ENCODE results near the gene KCNIP2. TPM values are rescaled to one million over a fixed set of nuclear protein-coding genes. Genes with fewer than 3 reads are reported as not detected.
A peak's percentile ranks its signal among the peaks of the same experiment; 100 is the strongest.

KCNIP2 gene
- total RNA-seq, 2 experiments from 2014 or later, result 3.5 to 4.5 TPM

DNA sequence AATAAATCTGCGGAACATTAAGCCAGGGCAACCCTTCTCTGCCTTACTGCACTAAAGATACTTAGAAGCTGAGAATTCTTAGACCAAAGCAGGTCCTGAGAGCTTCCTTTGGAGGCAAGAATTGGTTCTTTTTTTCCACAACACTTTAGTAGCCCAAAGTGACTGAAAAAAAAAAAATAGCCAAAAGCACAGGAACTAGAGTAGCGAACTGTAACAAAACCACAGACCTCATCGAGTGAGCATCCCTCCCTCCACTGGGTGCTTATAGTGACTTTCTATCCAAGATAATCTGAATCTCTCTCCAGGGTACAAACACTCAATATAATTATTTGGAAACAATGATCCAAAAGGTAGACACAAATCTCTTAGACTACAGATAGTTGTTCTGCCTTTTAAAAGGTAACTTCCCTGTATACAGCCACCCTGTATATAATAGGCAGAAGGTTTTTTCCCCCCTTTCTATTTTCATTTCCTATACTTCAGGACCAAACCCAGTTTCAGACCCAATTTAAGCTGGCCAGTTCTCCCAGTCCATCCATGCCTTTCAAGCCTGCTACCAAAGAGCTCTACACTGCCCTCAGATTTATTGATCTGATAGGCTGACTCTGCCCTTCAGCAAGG lies 31.6 kb upstream of the KCNIP2 start:
- Mint-ChIP-seq H3K27ac (no peak overlapping the region), H3K27me3 (no peaks in the 10 kb centered on the region), H3K4me3 (no peak overlapping the region), H3K4me1 (peaks cover 19% of the 10 kb centered on the region), H3K36me3 (ENCODE audit: low read depth) (no peaks in the 10 kb centered on the region), H3K9me3 (no peaks in the 10 kb centered on the region)
- POLR2A ChIA-PET, result no interaction called here
- CTCF ChIA-PET, result interaction anchor here (0.5 to 1.7 kb wide), 5 partner anchors 13 to 106 kb away, joined by 3 to 4 read pairs (median 4); no protein-coding TSS in a partner anchor
- DNase-seq, result no peak

DNA sequence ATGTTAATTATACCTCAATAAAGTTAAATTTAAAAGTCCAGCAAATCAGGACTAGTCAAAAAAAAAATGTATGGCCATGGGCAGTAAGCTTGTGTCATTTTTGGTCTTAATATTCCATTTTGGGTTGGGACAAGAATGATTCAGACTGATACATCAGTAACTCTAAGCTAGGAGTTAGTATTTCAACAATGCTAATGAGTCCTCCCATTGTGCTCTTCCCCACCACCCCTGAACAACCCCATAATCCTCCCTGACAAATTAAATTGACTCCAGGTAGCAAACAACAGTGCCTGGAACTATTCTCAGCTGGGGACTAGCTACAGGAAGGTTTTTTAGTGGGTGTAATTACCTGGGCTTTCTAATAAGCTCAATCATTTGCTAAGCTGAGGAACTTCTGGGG lies 30.7 kb upstream of the KCNIP2 start:
- Mint-ChIP-seq H3K4me3 (no peak overlapping the region), H3K9me3 (no peaks in the 10 kb centered on the region), H3K36me3 (ENCODE audit: low read depth) (no peaks in the 10 kb centered on the region), H3K27me3 (no peaks in the 10 kb centered on the region), H3K27ac (no peak overlapping the region), H3K4me1 (peaks cover 19% of the 10 kb centered on the region)
- no peak for DNase-seq
- ChIA-PET CTCF (interaction anchor here (1.1 to 1.7 kb wide), 3 partner anchors 14 to 33 kb away, joined by 4 read pairs; no protein-coding TSS in a partner anchor), POLR2A (no interaction called here)

DNA sequence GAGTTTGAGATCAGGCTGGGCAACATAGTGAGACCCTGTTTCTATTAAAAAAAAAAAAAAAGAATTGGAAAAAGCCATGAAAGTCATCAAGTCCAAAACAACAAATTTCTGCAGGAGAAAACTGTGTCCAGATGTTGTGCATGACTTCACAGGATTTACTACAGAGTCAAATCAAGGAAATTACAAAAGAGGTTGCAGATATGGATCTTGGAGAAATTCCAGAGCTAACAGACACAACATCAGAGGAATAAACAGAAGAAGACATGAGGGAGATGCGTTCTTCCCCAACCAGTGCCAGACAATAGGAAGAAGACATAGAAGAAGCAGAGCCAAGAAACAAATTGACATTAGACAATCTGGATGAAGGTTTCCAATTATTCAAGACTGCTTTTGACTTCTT lies 24.3 kb upstream of the KCNIP2 start:
- H3K4me3 Mint-ChIP-seq, result no peak overlapping the region
- CTCF ChIA-PET, result no interaction called here
- no peaks in the 10 kb centered on the region for H3K4me1 Mint-ChIP-seq
- DNase-seq, result no peak
- peaks cover 20% of the 10 kb centered on the region for H3K36me3 Mint-ChIP-seq (ENCODE audit: low read depth)
- POLR2A ChIA-PET, result no interaction called here
- no peaks in the 10 kb centered on the region for H3K9me3 Mint-ChIP-seq
- H3K27ac Mint-ChIP-seq, result no peak overlapping the region
- no peaks in the 10 kb centered on the region for H3K27me3 Mint-ChIP-seq

DNA sequence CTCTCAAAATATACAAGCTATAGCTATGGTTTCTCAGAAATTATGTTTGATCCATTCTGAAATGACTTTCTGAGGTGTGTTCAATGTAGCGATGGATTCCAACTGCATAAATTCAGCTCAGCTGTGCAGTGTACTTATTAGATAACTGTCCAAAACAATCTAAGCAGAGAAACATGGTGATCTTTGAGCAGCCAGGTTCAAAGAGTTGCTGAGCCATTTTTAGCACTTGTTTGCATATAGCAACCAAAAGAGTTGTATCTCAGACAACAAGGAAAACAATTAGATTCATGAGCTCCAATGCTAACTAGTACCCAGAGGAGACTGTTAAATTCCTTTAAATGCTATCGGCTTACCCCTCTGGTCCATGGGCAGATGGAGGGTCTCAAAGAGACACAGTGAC lies 15.9 kb upstream of the KCNIP2 start:
- peak overlapping the region; percentile 68 for H3K27ac Mint-ChIP-seq
- DNase-seq, result no peak
- no peak overlapping the region for H3K4me3 Mint-ChIP-seq
- POLR2A ChIA-PET, result interaction anchor here (0.6 kb wide), 1 partner anchor 1058 kb away, joined by 4 read pairs; no protein-coding TSS in a partner anchor
- peaks cover 23% of the 10 kb centered on the region for H3K4me1 Mint-ChIP-seq
- no peaks in the 10 kb centered on the region for H3K27me3 Mint-ChIP-seq
- CTCF ChIA-PET, result interaction anchor here (0.6 to 2.6 kb wide), 6 partner anchors 10 to 1085 kb away, joined by 3 to 9 read pairs (median 4); no protein-coding TSS in a partner anchor
- H3K36me3 Mint-ChIP-seq (ENCODE audit: low read depth), result peaks cover 29% of the 10 kb centered on the region
- peaks cover 17% of the 10 kb centered on the region for H3K9me3 Mint-ChIP-seq

DNA sequence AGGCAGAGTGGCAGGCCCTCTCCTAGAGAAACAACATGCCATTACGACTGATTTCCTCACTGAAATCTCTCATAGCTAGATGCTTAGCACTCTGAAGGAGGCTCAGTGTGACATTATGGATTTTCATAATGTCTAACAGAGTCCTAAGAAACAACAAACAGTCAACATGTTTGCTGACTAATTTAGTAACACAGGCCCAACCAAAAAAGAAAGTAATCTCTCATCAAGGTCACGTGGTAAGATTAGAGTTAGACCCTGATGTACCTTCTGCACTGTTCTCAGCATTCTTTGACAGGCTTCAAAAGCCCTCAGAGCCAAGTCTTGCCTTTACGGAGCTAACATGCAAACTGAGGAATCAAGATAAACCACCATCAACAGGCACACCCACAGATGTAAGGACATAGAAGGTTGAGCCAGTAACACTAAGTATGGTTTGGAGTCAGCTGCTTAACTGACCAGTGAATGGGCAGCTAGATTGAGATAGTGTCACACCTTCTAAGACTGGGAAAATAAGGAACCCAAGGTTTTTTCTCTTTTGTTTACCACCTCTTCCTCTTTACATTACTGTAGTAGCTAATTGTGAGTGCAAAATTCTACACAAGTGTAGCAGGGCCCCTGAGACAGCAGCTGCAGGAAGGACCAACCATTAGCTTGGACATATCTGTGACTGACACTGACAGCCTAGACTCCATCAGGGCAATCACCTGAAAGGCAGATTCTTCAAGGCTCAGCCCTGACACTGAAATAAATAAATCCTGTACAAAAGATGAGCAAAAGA lies 15.3 kb upstream of the KCNIP2 start:
- ChIA-PET POLR2A (interaction anchor here (0.6 kb wide), 1 partner anchor 1059 kb away, joined by 4 read pairs; no protein-coding TSS in a partner anchor), CTCF (interaction anchor here (0.7 to 2.6 kb wide), 9 partner anchors 10 to 31 kb away, joined by 3 to 9 read pairs (median 3); partner anchors contain the start of gene KCNIP2)
- peaks cover 23% of the 10 kb centered on the region for H3K4me1 Mint-ChIP-seq
- H3K27me3 Mint-ChIP-seq, result no peaks in the 10 kb centered on the region
- peaks cover 17% of the 10 kb centered on the region for H3K9me3 Mint-ChIP-seq
- peak overlapping the region; percentile 31 for H3K27ac Mint-ChIP-seq
- no peak overlapping the region for H3K4me3 Mint-ChIP-seq
- DNase-seq, result no peak
- H3K36me3 Mint-ChIP-seq (ENCODE audit: low read depth), result peaks cover 23% of the 10 kb centered on the region

DNA sequence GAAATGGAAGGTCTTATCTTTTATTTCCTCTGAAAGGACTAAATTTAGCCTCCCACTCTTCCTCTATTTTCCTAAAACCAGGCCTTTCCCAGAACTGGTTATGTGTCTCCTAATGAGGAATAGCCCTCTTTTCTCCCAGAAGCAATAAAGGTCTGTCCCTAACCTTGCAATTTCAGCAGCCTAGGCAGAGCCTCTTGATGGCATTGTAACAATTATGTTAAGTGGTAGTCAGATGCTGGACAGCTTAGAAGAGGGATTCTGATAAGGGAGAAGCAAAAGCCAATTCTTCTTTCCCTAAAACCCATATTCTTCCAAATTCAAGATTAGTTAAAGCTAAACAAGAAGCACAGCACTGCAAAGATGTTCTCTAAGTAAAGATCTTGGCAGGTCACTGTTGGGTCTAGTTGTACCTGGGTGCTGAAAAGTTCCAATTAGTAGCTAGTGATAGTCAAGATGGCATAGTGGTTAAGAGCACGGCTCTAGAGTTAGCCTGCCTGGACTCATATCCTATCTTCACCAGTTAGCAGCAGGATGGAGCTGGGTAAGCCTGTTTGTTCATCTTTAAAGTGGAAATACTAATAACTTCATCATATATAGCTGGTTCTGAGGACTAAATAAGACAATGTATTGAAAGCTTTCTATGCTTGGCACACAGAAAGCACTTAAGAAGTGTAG lies 14.3 kb upstream of the KCNIP2 start:
- Mint-ChIP-seq H3K36me3 (ENCODE audit: low read depth) (peaks cover 22% of the 10 kb centered on the region), H3K27me3 (no peaks in the 10 kb centered on the region)
- POLR2A ChIA-PET, result no interaction called here

DNA sequence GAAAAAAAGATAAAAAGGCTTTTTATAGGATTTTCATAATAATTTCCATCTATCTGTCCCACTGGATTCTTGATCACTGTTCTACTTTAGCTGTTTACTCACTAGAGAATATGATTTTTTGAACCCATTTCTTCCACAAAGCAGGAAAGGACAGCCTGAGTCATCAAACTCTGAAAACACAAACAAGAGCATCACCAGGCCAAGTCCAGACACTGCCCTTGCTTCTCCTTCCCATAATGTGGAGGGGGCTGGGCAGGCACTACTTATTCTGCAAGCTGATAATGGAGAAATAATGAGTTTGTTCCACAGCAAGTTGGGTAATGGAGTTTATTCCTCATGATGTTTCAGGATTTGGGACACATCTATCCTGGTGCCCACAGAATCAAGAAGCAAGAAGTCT lies 13.0 kb upstream of the KCNIP2 start:
- DNase-seq, result no peak
- Mint-ChIP-seq H3K27ac (no peak overlapping the region), H3K36me3 (ENCODE audit: low read depth) (peaks cover 15% of the 10 kb centered on the region), H3K27me3 (no peaks in the 10 kb centered on the region), H3K4me3 (no peak overlapping the region), H3K4me1 (peaks cover 23% of the 10 kb centered on the region), H3K9me3 (peaks cover 17% of the 10 kb centered on the region)
- CTCF ChIA-PET, result interaction anchor here (0.6 to 0.7 kb wide), 2 partner anchors 115 to 611 kb away, joined by 3 to 4 read pairs; no protein-coding TSS in a partner anchor
- POLR2A ChIA-PET, result no interaction called here

More for the DNA sequence above, 14.3 kb upstream of the KCNIP2 start:
- Mint-ChIP-seq H3K27ac (no peak overlapping the region), H3K9me3 (peaks cover 17% of the 10 kb centered on the region), H3K4me3 (no peak overlapping the region), H3K4me1 (peaks cover 23% of the 10 kb centered on the region)
- CTCF ChIA-PET, result interaction anchor here (0.6 to 1.7 kb wide), 7 partner anchors 9 to 30 kb away, joined by 3 to 9 read pairs (median 3); partner anchors contain the start of gene KCNIP2
- no peak for DNase-seq

DNA sequence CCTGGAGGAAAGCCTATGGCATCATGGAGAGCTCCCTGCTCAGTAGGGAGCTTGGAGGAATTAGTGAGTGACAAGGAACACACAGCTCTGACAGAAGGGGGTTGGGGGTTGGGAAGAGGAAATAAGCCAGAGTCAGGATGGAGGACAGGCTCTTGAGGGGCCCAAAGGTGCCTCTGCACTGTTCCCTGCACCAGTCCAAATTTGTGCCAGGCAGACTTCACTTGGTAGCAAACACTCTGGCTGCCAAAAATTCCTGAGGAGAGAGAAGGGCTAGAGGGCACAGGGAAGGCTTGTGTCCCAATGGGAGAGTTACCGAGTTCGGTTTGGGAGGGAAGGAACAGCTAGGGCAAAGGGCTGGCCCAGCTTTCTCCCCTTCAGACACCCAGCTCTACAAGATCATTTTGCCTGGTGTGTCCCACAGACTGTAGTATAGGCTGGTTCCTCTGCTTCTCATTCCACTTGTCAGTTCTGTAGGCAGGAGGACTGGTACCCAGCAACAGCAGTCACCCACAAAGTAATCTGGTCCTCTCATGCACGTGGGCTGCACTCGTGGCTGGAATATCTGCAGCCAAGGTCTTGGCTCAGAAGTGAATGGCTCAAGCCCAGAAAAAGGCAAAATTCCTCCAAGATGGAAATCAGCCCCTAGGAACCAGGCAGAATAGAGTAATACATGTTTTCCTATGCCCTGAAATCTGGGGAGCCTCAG lies 8.0 kb upstream of the KCNIP2 start:
- ChIA-PET POLR2A (no interaction called here), CTCF (interaction anchor here (0.9 to 4.4 kb wide), 2 partner anchors 11 to 18 kb away, joined by 3 to 35 read pairs; no protein-coding TSS in a partner anchor)
- H3K27ac Mint-ChIP-seq, result no peak overlapping the region
- no peaks in the 10 kb centered on the region for H3K9me3 Mint-ChIP-seq
- H3K4me3 Mint-ChIP-seq, result no peak overlapping the region
- H3K36me3 Mint-ChIP-seq (ENCODE audit: low read depth), result no peaks in the 10 kb centered on the region
- no peaks in the 10 kb centered on the region for H3K4me1 Mint-ChIP-seq
- DNase-seq, result no peak
- no peaks in the 10 kb centered on the region for H3K27me3 Mint-ChIP-seq

DNA sequence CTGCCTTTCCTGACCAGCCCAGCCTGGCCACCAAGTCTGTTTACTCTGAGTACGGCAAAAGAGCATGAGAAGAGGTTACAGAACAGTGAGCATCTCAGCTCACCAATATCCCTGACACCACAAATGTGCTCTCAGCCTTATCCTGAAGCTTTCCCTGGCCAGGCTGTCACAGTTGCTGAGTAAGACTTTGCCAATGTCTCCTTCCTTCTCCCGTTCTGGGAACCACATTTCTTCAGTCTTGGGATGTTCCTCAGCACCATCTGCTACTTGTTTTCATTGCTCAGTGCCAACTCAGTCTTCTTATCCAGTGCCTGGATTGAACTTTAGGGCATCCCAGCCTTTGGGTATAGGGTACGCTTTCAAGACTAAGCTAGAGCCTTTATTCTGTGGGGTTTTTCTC lies 7.1 kb upstream of the KCNIP2 start:
- no peaks in the 10 kb centered on the region for H3K4me1 Mint-ChIP-seq
- CTCF ChIA-PET, result interaction anchor here (1.1 to 4.4 kb wide), 2 partner anchors 10 to 222 kb away, joined by 4 to 35 read pairs; no protein-coding TSS in a partner anchor
- no peak overlapping the region for H3K4me3 Mint-ChIP-seq
- no peaks in the 10 kb centered on the region for H3K27me3 Mint-ChIP-seq
- no peaks in the 10 kb centered on the region for H3K36me3 Mint-ChIP-seq (ENCODE audit: low read depth)
- POLR2A ChIA-PET, result no interaction called here
- no peaks in the 10 kb centered on the region for H3K9me3 Mint-ChIP-seq
- no peak overlapping the region for H3K27ac Mint-ChIP-seq
- no peak for DNase-seq

DNA sequence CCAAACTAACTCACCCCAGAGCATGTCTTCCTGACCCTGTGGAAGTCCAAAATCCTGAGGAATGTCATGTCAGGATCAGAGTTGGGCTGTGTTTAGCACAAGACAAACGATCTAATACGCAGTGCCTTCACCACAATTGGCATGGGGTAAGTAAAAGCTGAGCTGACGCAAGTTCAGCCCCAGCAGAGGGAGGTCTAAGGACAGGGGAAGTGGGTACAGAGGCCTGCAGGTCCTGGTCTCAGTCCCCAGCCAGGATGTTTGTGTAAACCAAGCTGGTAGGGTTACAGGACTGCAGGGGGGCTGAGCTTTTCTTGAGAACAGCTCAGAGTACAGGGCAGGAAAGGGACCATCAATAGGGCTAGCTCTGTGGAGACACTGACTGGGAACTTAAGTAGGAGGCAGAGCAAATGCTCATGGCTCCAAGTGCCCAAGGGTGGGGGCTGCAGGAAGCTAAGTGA lies 5.3 kb upstream of the KCNIP2 start:
- H3K36me3 Mint-ChIP-seq (ENCODE audit: low read depth), result no peaks in the 10 kb centered on the region
- DNase-seq, result no peak
- H3K9me3 Mint-ChIP-seq, result no peaks in the 10 kb centered on the region
- H3K27ac Mint-ChIP-seq, result no peak overlapping the region
- H3K4me1 Mint-ChIP-seq, result peaks cover 6% of the 10 kb centered on the region
- ChIA-PET CTCF (interaction anchor here (0.6 to 4.4 kb wide), 4 partner anchors 8 to 130 kb away, joined by 3 to 35 read pairs (median 4); no protein-coding TSS in a partner anchor), POLR2A (no interaction called here)
- H3K27me3 Mint-ChIP-seq, result no peaks in the 10 kb centered on the region
- H3K4me3 Mint-ChIP-seq, result no peak overlapping the region

DNA sequence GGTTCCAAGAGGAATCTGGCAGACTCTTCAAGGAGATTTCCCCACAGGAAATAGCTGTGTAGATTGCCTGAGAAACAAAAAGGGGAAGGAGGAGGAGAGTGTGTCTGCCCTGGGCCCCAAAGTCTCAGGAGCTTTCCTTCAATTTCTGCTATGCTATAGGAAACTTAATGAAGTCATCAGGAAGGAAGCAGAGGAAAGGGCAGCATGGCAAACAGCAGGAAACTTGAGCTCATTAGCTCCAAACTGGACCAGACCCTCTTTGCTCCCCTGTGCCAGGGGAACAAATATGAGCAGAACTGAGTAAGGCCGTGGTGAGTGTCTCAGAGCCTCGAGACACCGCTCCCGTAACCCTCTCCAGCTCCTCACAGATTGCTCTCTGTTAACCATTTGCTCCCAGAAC lies 4.8 kb upstream of the KCNIP2 start:
- H3K36me3 Mint-ChIP-seq (ENCODE audit: low read depth), result no peaks in the 10 kb centered on the region
- no peak overlapping the region for H3K27ac Mint-ChIP-seq
- no peak for DNase-seq
- H3K27me3 Mint-ChIP-seq, result peaks cover 1% of the 10 kb centered on the region
- ChIA-PET POLR2A (no interaction called here), CTCF (interaction anchor here (0.6 to 4.4 kb wide), 4 partner anchors 8 to 131 kb away, joined by 3 to 35 read pairs (median 4); no protein-coding TSS in a partner anchor)
- H3K9me3 Mint-ChIP-seq, result no peaks in the 10 kb centered on the region
- H3K4me1 Mint-ChIP-seq, result peaks cover 8% of the 10 kb centered on the region
- no peak overlapping the region for H3K4me3 Mint-ChIP-seq

DNA sequence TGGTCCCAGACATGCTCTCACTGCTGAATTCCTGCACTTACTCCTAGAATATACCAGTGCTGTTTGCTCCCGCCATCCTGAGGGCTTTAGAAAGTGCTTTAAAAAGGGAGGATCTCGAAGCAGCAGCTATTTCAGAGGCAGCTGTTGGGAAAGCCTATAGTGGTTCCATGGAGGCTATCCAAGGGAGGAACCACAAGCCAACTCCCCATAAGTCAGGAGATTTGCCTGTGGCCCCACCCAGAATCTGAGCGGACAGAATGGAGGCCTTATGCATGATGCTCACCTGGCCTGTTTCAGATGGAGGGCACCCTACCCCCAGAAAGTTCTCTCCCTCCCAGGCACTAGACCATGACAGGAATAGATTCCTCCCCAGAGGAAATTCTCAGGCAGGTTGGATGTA lies 2.3 kb upstream of the KCNIP2 start:
- Mint-ChIP-seq H3K27ac (no peak overlapping the region), H3K36me3 (ENCODE audit: low read depth) (no peaks in the 10 kb centered on the region), H3K4me3 (no peak overlapping the region), H3K27me3 (peaks cover 21% of the 10 kb centered on the region), H3K9me3 (no peaks in the 10 kb centered on the region), H3K4me1 (peaks cover 30% of the 10 kb centered on the region)
- ChIA-PET CTCF (interaction anchor here (0.6 to 1.9 kb wide), 7 partner anchors 9 to 812 kb away, joined by 3 to 6 read pairs (median 3); no protein-coding TSS in a partner anchor), POLR2A (no interaction called here)
- no peak for DNase-seq
